ENCODE measurements around the gene PLEKHM2. TPM values are rescaled to one million over a fixed set of nuclear protein-coding genes. Genes with fewer than 3 reads are reported as not detected.

PLEKHM2 gene
- total RNA-seq, 1 donor, result 132 TPM

DNA sequence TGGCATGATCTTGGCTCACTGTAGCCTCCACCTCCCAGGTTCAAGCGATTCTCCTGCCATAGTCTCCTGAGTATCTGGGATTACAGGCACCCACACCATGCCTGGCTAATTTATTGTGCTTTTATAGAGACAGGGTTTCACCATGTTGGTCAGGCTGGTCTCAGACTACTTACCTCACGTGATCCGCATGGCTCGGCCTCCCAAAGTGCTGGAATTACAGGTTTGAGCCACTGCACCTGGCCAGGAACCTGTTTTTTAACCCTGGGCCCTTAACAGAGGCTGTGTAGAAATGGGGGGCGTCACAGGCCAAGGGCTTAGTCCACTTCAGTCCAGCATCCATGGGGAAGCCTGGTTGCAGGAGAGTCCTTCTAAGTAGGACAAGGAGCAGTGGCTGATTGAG lies 83.8 kb downstream of the PLEKHM2 start:
- Histone ChIP-seq H2AFZ (ENCODE audit: low read length) (no peak overlapping the region), H3K36me3 (ENCODE audit: insufficient read depth, low read length) (peaks cover 69% of the 10 kb centered on the region), H3K27ac (ENCODE audit: low read depth, low read length) (no peak overlapping the region), H3K4me1 (ENCODE audit: insufficient read depth, low read length) (peaks cover 11% of the 10 kb centered on the region), H3K79me2 (ENCODE audit: insufficient read depth, low read length) (peaks cover 19% of the 10 kb centered on the region), H3K9me3 (ENCODE audit: low read depth, low read length) (no peaks in the 10 kb centered on the region), H4K20me1 (ENCODE audit: insufficient read depth, low read length) (peaks cover 22% of the 10 kb centered on the region), H3K4me2 (ENCODE audit: insufficient read depth, low read length) (no peak overlapping the region), H3K4me3 (ENCODE audit: insufficient read depth, low read length) (no peak overlapping the region), H3K27me3 (ENCODE audit: insufficient read depth, low read length) (no peaks in the 10 kb centered on the region)
- TF ChIP-seq CTCF (IDR thresholded peaks at IDR 0.05; ENCODE audit: extremely low read depth, low read depth, low read length), result no peak
- no peak for DNase-seq (ENCODE audit: insufficient read length, low spot score, missing footprints)

DNA sequence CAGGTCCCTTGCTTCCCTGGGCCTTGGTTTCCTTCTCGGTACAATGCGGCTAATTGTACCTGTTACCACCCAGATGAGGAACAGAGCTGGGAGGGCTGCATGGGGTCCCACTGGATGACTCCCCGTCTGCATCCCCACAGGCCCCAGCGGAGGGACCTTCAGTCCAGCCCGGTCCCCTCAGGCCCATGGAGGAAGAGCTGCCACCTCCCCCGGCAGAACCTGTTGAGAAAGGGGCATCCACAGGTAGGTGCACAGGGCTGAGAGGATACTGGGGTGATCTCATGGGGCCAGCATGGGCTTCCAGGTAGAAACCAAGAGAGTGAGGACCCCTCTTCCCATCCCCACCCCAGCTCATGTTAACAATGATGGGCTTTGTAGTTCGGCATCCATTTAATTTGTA lies 84.3 kb downstream of the PLEKHM2 start:
- H3K27me3 ChIP-seq (ENCODE audit: insufficient read depth, low read length), result no peaks in the 10 kb centered on the region
- peaks cover 73% of the 10 kb centered on the region for H3K36me3 ChIP-seq (ENCODE audit: insufficient read depth, low read length)
- H2AFZ ChIP-seq (ENCODE audit: low read length), result no peak overlapping the region
- H3K27ac ChIP-seq (ENCODE audit: low read depth, low read length), result no peak overlapping the region
- no peak for TF ChIP-seq CTCF (IDR thresholded peaks at IDR 0.05; ENCODE audit: extremely low read depth, low read depth, low read length)
- H3K9me3 ChIP-seq (ENCODE audit: low read depth, low read length), result no peaks in the 10 kb centered on the region
- H3K4me3 ChIP-seq (ENCODE audit: insufficient read depth, low read length), result no peak overlapping the region
- H3K4me1 ChIP-seq (ENCODE audit: insufficient read depth, low read length), result peaks cover 11% of the 10 kb centered on the region
- H3K79me2 ChIP-seq (ENCODE audit: insufficient read depth, low read length), result peaks cover 19% of the 10 kb centered on the region
- peak; percentile 54 for DNase-seq (ENCODE audit: insufficient read length, low spot score, missing footprints)
- H3K4me2 ChIP-seq (ENCODE audit: insufficient read depth, low read length), result no peak overlapping the region
- H4K20me1 ChIP-seq (ENCODE audit: insufficient read depth, low read length), result peaks cover 22% of the 10 kb centered on the region

GRCh38 chr1:15770313-15770962 lies 86.3 kb downstream of the PLEKHM2 start:
- TF ChIP-seq CTCF (IDR thresholded peaks at IDR 0.05; ENCODE audit: extremely low read depth, low read depth, low read length), result no peak
- Histone ChIP-seq H2AFZ (ENCODE audit: low read length) (no peak overlapping the region), H3K27ac (ENCODE audit: low read depth, low read length) (no peak overlapping the region), H4K20me1 (ENCODE audit: insufficient read depth, low read length) (peaks cover 13% of the 10 kb centered on the region), H3K4me3 (ENCODE audit: insufficient read depth, low read length) (no peak overlapping the region), H3K9me3 (ENCODE audit: low read depth, low read length) (no peaks in the 10 kb centered on the region), H3K36me3 (ENCODE audit: insufficient read depth, low read length) (peaks cover 74% of the 10 kb centered on the region), H3K79me2 (ENCODE audit: insufficient read depth, low read length) (peaks cover 6% of the 10 kb centered on the region), H3K4me2 (ENCODE audit: insufficient read depth, low read length) (no peak overlapping the region), H3K27me3 (ENCODE audit: insufficient read depth, low read length) (no peaks in the 10 kb centered on the region), H3K4me1 (ENCODE audit: insufficient read depth, low read length) (peaks cover 8% of the 10 kb centered on the region)
- DNase-seq (ENCODE audit: insufficient read length, low spot score, missing footprints), result peak; percentile 70

DNA sequence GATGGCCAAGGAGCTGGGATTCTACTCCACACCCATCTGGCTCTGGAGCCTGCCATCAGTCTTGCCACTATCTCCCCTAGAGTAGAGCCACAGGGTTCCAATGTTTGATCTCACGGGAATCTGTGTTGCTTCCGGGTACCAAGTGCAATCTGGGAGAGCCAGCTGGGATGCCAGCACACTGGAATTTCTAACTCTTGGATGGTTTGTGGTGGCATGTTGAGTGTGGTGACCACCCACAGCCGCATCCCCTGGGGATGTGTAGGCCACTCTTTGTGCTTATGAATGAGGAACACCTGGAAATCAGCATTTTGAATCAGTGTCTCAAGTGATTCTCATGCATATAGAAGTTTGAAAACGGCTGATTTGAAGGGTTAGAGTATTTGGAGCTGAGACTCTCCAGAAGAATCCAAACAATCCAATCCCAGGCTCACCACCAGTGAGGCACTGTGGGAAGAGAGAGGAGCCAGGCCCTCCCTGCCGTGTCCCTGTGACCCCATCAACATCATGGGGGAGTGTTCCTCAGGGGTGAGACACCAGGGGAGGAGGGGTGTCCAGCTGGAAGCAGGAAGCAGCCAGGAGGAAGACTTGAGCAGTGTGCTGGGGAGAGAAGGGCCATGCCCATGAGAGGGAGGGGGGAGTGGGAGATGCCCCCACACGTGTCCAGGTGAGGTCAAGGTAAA lies 87.9 kb downstream of the PLEKHM2 start:
- Histone ChIP-seq H3K27me3 (ENCODE audit: insufficient read depth, low read length) (no peaks in the 10 kb centered on the region), H3K36me3 (ENCODE audit: insufficient read depth, low read length) (peaks cover 77% of the 10 kb centered on the region), H3K79me2 (ENCODE audit: insufficient read depth, low read length) (peaks cover 4% of the 10 kb centered on the region), H3K4me2 (ENCODE audit: insufficient read depth, low read length) (no peak overlapping the region), H4K20me1 (ENCODE audit: insufficient read depth, low read length) (peaks cover 11% of the 10 kb centered on the region), H3K27ac (ENCODE audit: low read depth, low read length) (no peak overlapping the region), H3K4me3 (ENCODE audit: insufficient read depth, low read length) (no peak overlapping the region), H2AFZ (ENCODE audit: low read length) (no peak overlapping the region), H3K4me1 (ENCODE audit: insufficient read depth, low read length) (no peaks in the 10 kb centered on the region), H3K9me3 (ENCODE audit: low read depth, low read length) (no peaks in the 10 kb centered on the region)
- TF ChIP-seq CTCF (IDR thresholded peaks at IDR 0.05; ENCODE audit: extremely low read depth, low read depth, low read length), result no peak
- peak; percentile 34 for DNase-seq (ENCODE audit: insufficient read length, low spot score, missing footprints)

Measured in osteoblast (primary cell).